Upper lobe of left lung (tissue), 4 donors: Measurements from ENCODE around the gene LRP1B.

Source experiments
- CTCF ChIP-seq, 6 experiments: fragments of 450-650 bp in 4 of 6; fragments of 200-600 bp in 2 of 6; sonication (generic) in 2 of 6; IDR thresholded peaks; one replicate each; pipeline ENCODE4 v1.5.1; 2016 to 2019; ENCODE audit warnings: antibody characterized with exemption in 6 of 6
- POLR2A ChIP-seq, 4 donors: fragments of 450-650 bp; IDR thresholded peaks; one replicate each; pipeline ENCODE4 v1.5.1; 2016 to 2017; ENCODE audit warnings: antibody characterized with exemption in 4 of 4, mild to moderate bottlenecking in 2 of 4

- TF ChIP-seq POLR2A (IDR thresholded peaks at IDR 0.05) (no peak), CTCF (IDR thresholded peaks at IDR 0.05) (no peak)
Measured at GRCh38 chr2:141458351-141458750, 672.5 kb downstream of the LRP1B start.
